Retinal pigment epithelial cell (primary cell): Measurements from ENCODE around the gene CHRM2.

Experiments used
- DNase-seq: peaks from one replicate; pipeline ENCODE4 v3.0.0-alpha.2; 2010; ENCODE audit warnings: low read depth
- H3K4me3 ChIP-seq: 2 replicates; pipeline ENCODE4 v1.5.1; 2011; ENCODE audit warnings: mild to moderate bottlenecking, low read length, control low read depth, moderate library complexity
- TF ChIP-seq, protein P1 (sequence below): conservative IDR thresholded peaks from 2 replicates; pipeline ENCODE4 v1.5.1; 2011; ENCODE audit warnings: low read depth, low read length, control low read depth, inconsistent platforms

CHRM2 gene

DNA sequence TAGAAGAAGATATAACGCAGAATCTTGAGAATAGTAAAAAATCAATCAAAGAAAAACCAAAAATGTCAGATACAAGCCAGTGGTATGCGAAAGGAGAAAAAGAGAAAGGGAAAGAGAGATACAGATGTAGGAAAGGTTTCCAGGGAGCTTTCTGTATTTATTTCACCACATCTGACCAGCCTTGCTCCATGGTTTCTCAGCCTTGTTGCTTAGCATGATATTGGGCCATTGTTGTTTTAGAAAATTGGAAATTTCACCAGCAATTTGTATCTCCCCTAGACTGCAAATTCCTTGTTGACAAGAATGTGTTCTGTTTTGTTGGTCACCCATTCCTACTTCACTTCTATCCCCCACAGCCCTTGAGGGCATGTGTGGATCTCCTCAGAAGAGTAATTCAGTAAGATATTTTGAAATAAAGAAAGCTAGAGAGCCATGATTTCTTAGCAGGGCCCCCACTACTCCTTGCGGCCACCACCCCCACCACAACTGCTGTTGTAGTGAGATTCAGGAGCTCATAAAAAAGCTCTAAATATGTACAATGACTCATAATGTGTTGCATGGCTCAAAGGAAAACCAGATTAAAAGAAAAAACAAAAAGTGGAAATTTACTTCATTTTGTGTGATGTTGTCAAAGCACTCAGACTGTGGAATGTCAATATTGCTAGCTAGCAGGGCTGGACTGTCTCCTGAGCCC, 138.7 kb downstream of the CHRM2 start:
- H3K4me3 ChIP-seq = no peak overlapping the region
- no peak for DNase-seq
- TF ChIP-seq, protein P1, sequence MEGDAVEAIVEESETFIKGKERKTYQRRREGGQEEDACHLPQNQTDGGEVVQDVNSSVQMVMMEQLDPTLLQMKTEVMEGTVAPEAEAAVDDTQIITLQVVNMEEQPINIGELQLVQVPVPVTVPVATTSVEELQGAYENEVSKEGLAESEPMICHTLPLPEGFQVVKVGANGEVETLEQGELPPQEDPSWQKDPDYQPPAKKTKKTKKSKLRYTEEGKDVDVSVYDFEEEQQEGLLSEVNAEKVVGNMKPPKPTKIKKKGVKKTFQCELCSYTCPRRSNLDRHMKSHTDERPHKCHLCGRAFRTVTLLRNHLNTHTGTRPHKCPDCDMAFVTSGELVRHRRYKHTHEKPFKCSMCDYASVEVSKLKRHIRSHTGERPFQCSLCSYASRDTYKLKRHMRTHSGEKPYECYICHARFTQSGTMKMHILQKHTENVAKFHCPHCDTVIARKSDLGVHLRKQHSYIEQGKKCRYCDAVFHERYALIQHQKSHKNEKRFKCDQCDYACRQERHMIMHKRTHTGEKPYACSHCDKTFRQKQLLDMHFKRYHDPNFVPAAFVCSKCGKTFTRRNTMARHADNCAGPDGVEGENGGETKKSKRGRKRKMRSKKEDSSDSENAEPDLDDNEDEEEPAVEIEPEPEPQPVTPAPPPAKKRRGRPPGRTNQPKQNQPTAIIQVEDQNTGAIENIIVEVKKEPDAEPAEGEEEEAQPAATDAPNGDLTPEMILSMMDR = no peak

DNA sequence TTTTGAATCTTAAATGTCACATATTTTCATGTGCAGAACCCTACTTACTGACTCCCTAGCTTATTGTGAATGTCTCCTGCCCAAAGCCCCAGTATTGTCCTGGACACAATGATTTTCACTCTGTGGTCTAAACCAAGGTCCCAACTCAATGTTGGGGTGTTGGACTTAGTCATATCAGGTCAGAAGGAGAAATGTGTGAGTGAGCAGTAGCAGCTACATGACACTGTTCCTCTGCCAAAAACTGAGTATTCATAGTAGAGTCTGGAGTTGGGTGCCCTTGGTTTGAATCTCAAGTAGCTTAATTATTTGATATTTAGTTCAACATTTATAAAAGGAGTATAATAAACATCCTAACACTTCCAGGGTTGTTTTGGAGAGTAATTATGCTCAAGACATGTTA, 141.0 kb downstream of the CHRM2 start:
- no peak overlapping the region for H3K4me3 ChIP-seq
- TF ChIP-seq, protein P1 = no peak

DNA sequence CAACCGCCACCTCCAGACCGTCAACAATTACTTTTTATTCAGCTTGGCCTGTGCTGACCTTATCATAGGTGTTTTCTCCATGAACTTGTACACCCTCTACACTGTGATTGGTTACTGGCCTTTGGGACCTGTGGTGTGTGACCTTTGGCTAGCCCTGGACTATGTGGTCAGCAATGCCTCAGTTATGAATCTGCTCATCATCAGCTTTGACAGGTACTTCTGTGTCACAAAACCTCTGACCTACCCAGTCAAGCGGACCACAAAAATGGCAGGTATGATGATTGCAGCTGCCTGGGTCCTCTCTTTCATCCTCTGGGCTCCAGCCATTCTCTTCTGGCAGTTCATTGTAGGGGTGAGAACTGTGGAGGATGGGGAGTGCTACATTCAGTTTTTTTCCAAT, 146.6 kb downstream of the CHRM2 start:
- DNase-seq = no peak
- H3K4me3 ChIP-seq = no peak overlapping the region
- TF ChIP-seq, protein P1 = no peak

More for the DNA sequence above, 141.0 kb downstream of the CHRM2 start:
- DNase-seq = no peak

DNA sequence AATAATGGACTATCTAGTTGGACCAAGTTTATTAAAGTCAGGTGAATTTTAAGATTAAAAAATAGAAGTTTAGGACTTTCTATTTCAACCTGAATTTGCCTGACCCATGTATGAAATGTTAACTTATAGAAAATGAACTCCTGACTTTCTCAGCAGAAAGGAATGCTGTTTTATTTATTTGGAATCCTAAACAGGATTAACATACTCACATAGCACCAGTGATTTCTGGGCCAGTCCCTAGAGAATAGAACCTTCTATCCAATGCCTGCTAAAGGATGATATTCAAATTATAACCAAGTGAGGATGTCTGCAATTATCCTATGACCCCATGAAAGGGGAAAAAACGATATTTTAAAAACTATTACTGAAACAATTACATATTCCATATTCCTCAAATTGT, 148.8 kb downstream of the CHRM2 start:
- TF ChIP-seq, protein P1 = no peak
- no peak for DNase-seq
- no peak overlapping the region for H3K4me3 ChIP-seq

DNA sequence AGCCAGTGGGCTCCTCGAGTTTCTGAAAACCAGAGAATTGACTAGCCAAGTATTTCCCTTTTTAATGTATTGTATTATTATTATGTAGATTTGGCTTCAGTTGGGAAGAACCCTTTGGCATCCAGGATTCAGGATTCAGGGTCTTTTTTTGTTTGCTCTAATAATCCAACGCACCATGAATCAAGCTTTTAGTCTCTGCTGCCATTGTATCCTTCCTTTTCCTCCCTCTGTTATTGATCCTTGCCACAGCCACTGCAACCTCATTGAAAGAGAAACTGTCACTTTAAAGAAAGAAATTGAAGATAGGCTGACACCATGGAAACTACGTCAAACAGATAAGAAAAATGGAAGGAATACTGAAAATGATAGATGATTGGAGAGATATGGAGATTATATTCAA, 150.0 kb downstream of the CHRM2 start:
- TF ChIP-seq, protein P1 = no peak
- DNase-seq = no peak
- H3K4me3 ChIP-seq = no peak overlapping the region

DNA sequence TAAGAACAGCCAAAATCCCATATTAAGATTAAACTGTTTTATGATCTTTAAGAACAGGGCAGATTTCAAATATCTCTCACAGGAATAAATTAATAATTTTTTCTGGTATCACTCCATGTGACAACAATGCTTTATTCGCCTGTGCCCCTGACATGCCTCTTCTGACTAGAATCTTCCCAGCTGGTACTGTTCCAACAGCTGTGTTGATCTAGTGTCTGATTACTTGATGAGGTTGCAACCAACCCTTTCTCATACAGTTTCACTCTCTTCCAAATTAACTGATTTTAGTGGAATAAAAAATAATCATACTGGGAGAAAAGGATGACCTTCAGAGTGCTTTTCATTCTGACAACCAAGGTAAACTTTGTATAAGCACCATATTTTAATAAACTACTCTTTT, 151.9 kb downstream of the CHRM2 start:
- no peak overlapping the region for H3K4me3 ChIP-seq
- TF ChIP-seq, protein P1 = no peak
- DNase-seq = no peak

DNA sequence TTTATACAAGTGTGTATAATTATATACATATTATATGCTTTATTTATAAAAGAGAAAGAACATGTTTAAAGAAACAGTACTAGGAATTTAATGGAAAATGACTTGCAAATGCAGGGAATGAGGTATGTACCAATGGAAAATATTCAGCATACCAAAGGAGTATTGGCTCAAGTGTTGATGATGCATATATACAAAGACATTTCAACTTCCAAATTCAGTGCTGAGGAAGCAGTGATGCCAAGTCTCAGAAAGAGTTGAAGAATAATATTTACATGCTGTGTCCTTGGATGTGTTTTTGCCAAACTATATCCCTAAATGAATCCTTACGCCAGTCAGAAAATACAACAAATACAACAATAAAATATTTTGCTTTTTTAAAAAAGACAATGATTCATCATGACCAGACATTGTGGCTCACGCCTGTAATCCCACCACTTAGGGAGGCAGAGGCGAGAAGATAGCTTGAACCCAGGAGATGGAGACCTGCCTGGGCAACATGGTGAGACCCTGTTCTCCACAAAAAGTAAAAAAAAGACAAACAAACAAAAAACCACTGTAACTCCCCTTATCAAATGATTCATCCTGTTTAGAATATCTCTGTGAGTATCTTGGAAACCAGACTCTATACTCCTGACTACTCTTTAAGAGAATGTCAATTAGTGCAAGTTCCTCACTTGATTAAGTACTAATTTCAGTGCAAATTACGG, 157.2 kb downstream of the CHRM2 start:
- no peak for DNase-seq
- H3K4me3 ChIP-seq = no peak overlapping the region
- TF ChIP-seq, protein P1 = no peak
